Raji (cell line): ENCODE results near the gene FSTL4.

Source experiments
- POLR2A ChIP-seq: IDR thresholded peaks from 2 replicates; pipeline ENCODE4 v1.6.1; 2011; ENCODE audit warnings: low read depth, low read length, control low read depth; ENCODE audit not compliant: insufficient read depth

FSTL4 gene

GRCh38 chr5:133334796-133335639 is 277.3 kb downstream of the FSTL4 start:
- TF ChIP-seq POLR2A = no peak

GRCh38 chr5:133333326-133334150 is 278.8 kb downstream of the FSTL4 start:
- TF ChIP-seq POLR2A = no peak

- no peak for TF ChIP-seq POLR2A
Observed at GRCh38 chr5:133332439-133333024, 279.8 kb downstream of the FSTL4 start.

- TF ChIP-seq POLR2A = no peak
Observed at GRCh38 chr5:133331941-133332340, 280.4 kb downstream of the FSTL4 start.

- no peak for TF ChIP-seq POLR2A
Observed at GRCh38 chr5:133330956-133331355, 281.4 kb downstream of the FSTL4 start.

- no peak for TF ChIP-seq POLR2A
Observed at GRCh38 chr5:133328800-133329199, 283.5 kb downstream of the FSTL4 start.

- no peak for TF ChIP-seq POLR2A
Observed at GRCh38 chr5:133327946-133328401, 284.4 kb downstream of the FSTL4 start.

- no peak for TF ChIP-seq POLR2A
Observed at GRCh38 chr5:133326361-133326760, 286.0 kb downstream of the FSTL4 start.

GRCh38 chr5:133325864-133326263 is 286.5 kb downstream of the FSTL4 start:
- TF ChIP-seq POLR2A = no peak

GRCh38 chr5:133324926-133325325 is 287.4 kb downstream of the FSTL4 start:
- TF ChIP-seq POLR2A = no peak

- TF ChIP-seq POLR2A = no peak
Observed at GRCh38 chr5:133323494-133324457, 288.6 kb downstream of the FSTL4 start.

GRCh38 chr5:133322743-133323142 is 289.6 kb downstream of the FSTL4 start:
- no peak for TF ChIP-seq POLR2A

- no peak for TF ChIP-seq POLR2A
Observed at GRCh38 chr5:133321833-133322420, 290.4 kb downstream of the FSTL4 start.

GRCh38 chr5:133321286-133321832 is 291.0 kb downstream of the FSTL4 start:
- TF ChIP-seq POLR2A = no peak

- no peak for TF ChIP-seq POLR2A
Observed at GRCh38 chr5:133319905-133320520, 292.3 kb downstream of the FSTL4 start.
